Measurements from ENCODE around the gene TP53BP1. TPM values are rescaled to one million over a fixed set of nuclear protein-coding genes. Genes with fewer than 3 reads are reported as not detected.
A peak's percentile ranks its signal among the peaks of the same experiment; 100 is the strongest.

The TP53BP1 gene
- total and polyA plus RNA-seq, 2 of the 13 experiments (the other 11 are each of a cell fraction or from before 2014, with no cell fraction given): 17.1 to 17.4 TPM

GRCh38 chr15:43517354-43518196 lies 24.6 kb upstream of the TP53BP1 start, which contains the start of gene MAP1A:
MAP1A (plus strand) TSS chr15:43517608; CDS start chr15:43521474, 3,866 bp downstream.
- H3K9ac ChIP-seq (ENCODE audit: insufficient read depth, low read depth, low read length): no peak within 1 kb of the TSS
- no TSS peak for BruUV-seq (replicated peaks)
- ChIA-PET POLR2A (interaction anchor here (0.6 kb wide), 1 partner anchor 9 kb away, joined by 3 read pairs; no protein-coding TSS in a partner anchor), CTCF (ENCODE audit: low intra/inter-chr PET ratio, low total read pairs) (interaction anchor here (1.0 kb wide), 1 partner anchor 35 kb away, joined by 3 read pairs; no protein-coding TSS in a partner anchor)
- H2AFZ ChIP-seq (ENCODE audit: low read length): no peak within 1 kb of the TSS
- H3K79me2 ChIP-seq (ENCODE audit: insufficient read depth, low read length): no peaks in the 10 kb centered on the region
- no peak within 1 kb of the TSS for H3K27ac ChIP-seq (ENCODE audit: extremely low read length, insufficient read depth, low read length)
- ATAC-seq: peak; percentile 84
- H3K27me3 ChIP-seq (ENCODE audit: control insufficient read depth in 1 of 2, insufficient read depth in 2 of 2, low read length in 2 of 2): peaks cover 10 to 60% of the 10 kb centered on the region in 2 experiments
- 3% methylated on average over 11 of the region's 15 CpGs for WGBS (ENCODE audit: low lambda C conversion rate)
- in situ Hi-C loops (cut with HindIII; ENCODE audit: extremely low pct_ligation_motif_present, low pct_unique_long_range_greater_than_20kb) (loop anchor here (10.0 kb wide), 1 partner anchor 257 kb away; the partner anchor contains the start of gene ELL3), intact Hi-C loops (cut with micrococcal nuclease; ENCODE audit: unreplicated experiment) (no loop called here)
- FAIRE-seq: no peak
- peak within 1 kb of the TSS; percentile 20 to 57 (median 31); a peak in 4 of 6 replicates for H3K4me3 ChIP-seq (replicated peaks in 1 of 3; ENCODE audit: insufficient read depth in 1 of 3, low read depth in 2 of 3, low read length in 3 of 3)
- H3K9me3 ChIP-seq (ENCODE audit: low read length): no peaks in the 10 kb centered on the region
- H3K4me1 ChIP-seq (ENCODE audit: insufficient read depth, low read length): peaks cover 19% of the 10 kb centered on the region
- DNase-seq (ENCODE audit: low spot score): no peak
- TF ChIP-seq ZNF652 (CRISPR knock-in tag; IDR thresholded peaks at IDR 0.05; ENCODE audit: borderline replicate concordance, low read depth): 0 out of 2 replicates have a peak, but pooled peaks have one; percentile 41
- no peak for TF ChIP-seq ZNF83 (CRISPR knock-in tag; IDR thresholded peaks at IDR 0.05; ENCODE audit: borderline replicate concordance)
- H3K36me3 ChIP-seq (replicated peaks in 1 of 2; ENCODE audit: control insufficient read depth in 1 of 2, insufficient read depth in 2 of 2, low read length in 2 of 2): no peaks in the 10 kb centered on the region
- H4K20me1 ChIP-seq (ENCODE audit: insufficient read depth, low read length): no peaks in the 10 kb centered on the region
- H3K4me2 ChIP-seq (ENCODE audit: low read depth, low read length): peak within 1 kb of the TSS; percentile 64

- BruUV-seq (replicated peaks): no TSS peak
- H3K79me2 ChIP-seq (ENCODE audit: insufficient read depth, low read length): no peaks in the 10 kb centered on the region
- intact Hi-C loops (cut with micrococcal nuclease; ENCODE audit: unreplicated experiment): no loop called here
- H3K4me3 ChIP-seq (replicated peaks in 1 of 3; ENCODE audit: insufficient read depth in 1 of 3, low read depth in 2 of 3, low read length in 3 of 3): no peak overlapping the region
- no peak overlapping the region for H3K27ac ChIP-seq (ENCODE audit: extremely low read length, insufficient read depth, low read length)
- ChIA-PET CTCF (ENCODE audit: low intra/inter-chr PET ratio, low total read pairs) (interaction anchor here (1.0 kb wide), 1 partner anchor 34 kb away, joined by 3 read pairs; no protein-coding TSS in a partner anchor), POLR2A (no interaction called here)
- peaks cover 7 to 59% of the 10 kb centered on the region in 2 experiments for H3K27me3 ChIP-seq (ENCODE audit: control insufficient read depth in 1 of 2, insufficient read depth in 2 of 2, low read length in 2 of 2)
- H3K36me3 ChIP-seq (replicated peaks in 1 of 2; ENCODE audit: control insufficient read depth in 1 of 2, insufficient read depth in 2 of 2, low read length in 2 of 2): no peaks in the 10 kb centered on the region
- H3K9me3 ChIP-seq (ENCODE audit: low read length): no peaks in the 10 kb centered on the region
- no peaks in the 10 kb centered on the region for H4K20me1 ChIP-seq (ENCODE audit: insufficient read depth, low read length)
- in situ Hi-C loops (cut with HindIII; ENCODE audit: extremely low pct_ligation_motif_present, low pct_unique_long_range_greater_than_20kb): loop anchor here (10.0 kb wide), 1 partner anchor 258 kb away; the partner anchor contains the start of gene ELL3
- H2AFZ ChIP-seq (ENCODE audit: low read length): no peak overlapping the region
- H3K4me1 ChIP-seq (ENCODE audit: insufficient read depth, low read length): peaks cover 23% of the 10 kb centered on the region
- ATAC-seq (no peak), DNase-seq (ENCODE audit: low spot score) (no peak), FAIRE-seq (no peak)
- WGBS (ENCODE audit: low lambda C conversion rate): 14% methylated on average over 4 of the region's 4 CpGs
- no peak for TF ChIP-seq SPEN (CRISPR knock-in tag; IDR thresholded peaks at IDR 0.05; ENCODE audit: low read depth)
- no peak overlapping the region; the same call in 1 of the 2 replicates for H3K4me2 ChIP-seq (ENCODE audit: low read depth, low read length)
- no peak overlapping the region for H3K9ac ChIP-seq (ENCODE audit: insufficient read depth, low read depth, low read length)
Measured at GRCh38 chr15:43516801-43517353, 23.9 kb upstream of the TP53BP1 start.

All from HepG2 (cell line).